Liver (tissue), 3 donors: ENCODE measurements around the gene CATSPER3.

Experiments
- CTCF ChIP-seq: fragments of 150-350 bp; IDR thresholded peaks from 2 replicates; pipeline ENCODE4 v1.5.1; 2017; ENCODE audit warnings: improper control_type of control experiment, low read depth, low read length; ENCODE audit not compliant: missing input control
- EGR1 ChIP-seq, 2 donors: IDR thresholded peaks; 2 replicates each; pipeline ENCODE4 v1.6.1; 2016 to 2018; ENCODE audit warnings: antibody characterized with exemption in 2 of 2, low read depth in 2 of 2
- FOXA1 ChIP-seq: IDR thresholded peaks from 2 replicates; pipeline ENCODE4 v1.6.1; 2016; ENCODE audit warnings: antibody characterized with exemption
- JUND ChIP-seq, 2 donors: IDR thresholded peaks; 2 replicates each; pipeline ENCODE4 v1.6.1; 2016; ENCODE audit warnings: antibody characterized with exemption in 2 of 2
- MAX ChIP-seq: IDR thresholded peaks from 2 replicates; pipeline ENCODE4 v1.6.1; 2016; ENCODE audit warnings: antibody characterized with exemption
- RAD21 ChIP-seq, 2 donors: IDR thresholded peaks; 2 replicates each; pipeline ENCODE4 v1.6.1; 2016; ENCODE audit warnings: antibody characterized with exemption in 2 of 2, mild to moderate bottlenecking in 2 of 2
- RXRA ChIP-seq, 2 donors: IDR thresholded peaks; 2 replicates each; pipeline ENCODE4 v1.6.1; 2017 to 2018; ENCODE audit warnings: antibody characterized with exemption in 2 of 2, mild to moderate bottlenecking in 1 of 2
- SP1 ChIP-seq: IDR thresholded peaks from 2 replicates; pipeline ENCODE4 v1.6.1; 2018; ENCODE audit warnings: antibody characterized with exemption, mild to moderate bottlenecking
- TAF1 ChIP-seq: conservative IDR thresholded peaks from 2 replicates; pipeline ENCODE4 v1.6.1; 2016; ENCODE audit warnings: antibody characterized with exemption, mild to moderate bottlenecking
- YY1 ChIP-seq: IDR thresholded peaks from 2 replicates; pipeline ENCODE4 v1.6.1; 2016; ENCODE audit warnings: antibody characterized with exemption, mild to moderate bottlenecking
- TF ChIP-seq, protein P1 (sequence below): IDR thresholded peaks from 2 replicates; pipeline ENCODE4 v1.6.1; 2016; ENCODE audit warnings: antibody characterized with exemption
- TF ChIP-seq, protein P2 (sequence below): IDR thresholded peaks from 2 replicates; pipeline ENCODE4 v1.6.1; 2016; ENCODE audit warnings: antibody characterized with exemption
- TF ChIP-seq, protein P3 (sequence below): IDR thresholded peaks from 2 replicates; pipeline ENCODE4 v1.6.1; 2016; ENCODE audit warnings: antibody characterized with exemption, mild to moderate bottlenecking
- donor health status: healthy.
- donor health status: healthy.

- TF ChIP-seq FOXA1: no peak
- no peak for TF ChIP-seq RAD21 (IDR thresholded peaks at IDR 0.05)
- no peak for TF ChIP-seq CTCF
- no peak for TF ChIP-seq TAF1
- TF ChIP-seq EGR1 (IDR thresholded peaks at IDR 0.05; ENCODE audit: low read depth in 2 of 2): no peak
- TF ChIP-seq, protein P1, sequence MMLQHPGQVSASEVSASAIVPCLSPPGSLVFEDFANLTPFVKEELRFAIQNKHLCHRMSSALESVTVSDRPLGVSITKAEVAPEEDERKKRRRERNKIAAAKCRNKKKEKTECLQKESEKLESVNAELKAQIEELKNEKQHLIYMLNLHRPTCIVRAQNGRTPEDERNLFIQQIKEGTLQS: no peak
- TF ChIP-seq RXRA (IDR thresholded peaks at IDR 0.05): no peak
- TF ChIP-seq JUND (IDR thresholded peaks at IDR 0.05): no peak
- TF ChIP-seq, protein P2, sequence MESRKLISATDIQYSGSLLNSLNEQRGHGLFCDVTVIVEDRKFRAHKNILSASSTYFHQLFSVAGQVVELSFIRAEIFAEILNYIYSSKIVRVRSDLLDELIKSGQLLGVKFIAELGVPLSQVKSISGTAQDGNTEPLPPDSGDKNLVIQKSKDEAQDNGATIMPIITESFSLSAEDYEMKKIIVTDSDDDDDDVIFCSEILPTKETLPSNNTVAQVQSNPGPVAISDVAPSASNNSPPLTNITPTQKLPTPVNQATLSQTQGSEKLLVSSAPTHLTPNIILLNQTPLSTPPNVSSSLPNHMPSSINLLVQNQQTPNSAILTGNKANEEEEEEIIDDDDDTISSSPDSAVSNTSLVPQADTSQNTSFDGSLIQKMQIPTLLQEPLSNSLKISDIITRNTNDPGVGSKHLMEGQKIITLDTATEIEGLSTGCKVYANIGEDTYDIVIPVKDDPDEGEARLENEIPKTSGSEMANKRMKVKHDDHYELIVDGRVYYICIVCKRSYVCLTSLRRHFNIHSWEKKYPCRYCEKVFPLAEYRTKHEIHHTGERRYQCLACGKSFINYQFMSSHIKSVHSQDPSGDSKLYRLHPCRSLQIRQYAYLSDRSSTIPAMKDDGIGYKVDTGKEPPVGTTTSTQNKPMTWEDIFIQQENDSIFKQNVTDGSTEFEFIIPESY: no peak
- TF ChIP-seq, protein P3, sequence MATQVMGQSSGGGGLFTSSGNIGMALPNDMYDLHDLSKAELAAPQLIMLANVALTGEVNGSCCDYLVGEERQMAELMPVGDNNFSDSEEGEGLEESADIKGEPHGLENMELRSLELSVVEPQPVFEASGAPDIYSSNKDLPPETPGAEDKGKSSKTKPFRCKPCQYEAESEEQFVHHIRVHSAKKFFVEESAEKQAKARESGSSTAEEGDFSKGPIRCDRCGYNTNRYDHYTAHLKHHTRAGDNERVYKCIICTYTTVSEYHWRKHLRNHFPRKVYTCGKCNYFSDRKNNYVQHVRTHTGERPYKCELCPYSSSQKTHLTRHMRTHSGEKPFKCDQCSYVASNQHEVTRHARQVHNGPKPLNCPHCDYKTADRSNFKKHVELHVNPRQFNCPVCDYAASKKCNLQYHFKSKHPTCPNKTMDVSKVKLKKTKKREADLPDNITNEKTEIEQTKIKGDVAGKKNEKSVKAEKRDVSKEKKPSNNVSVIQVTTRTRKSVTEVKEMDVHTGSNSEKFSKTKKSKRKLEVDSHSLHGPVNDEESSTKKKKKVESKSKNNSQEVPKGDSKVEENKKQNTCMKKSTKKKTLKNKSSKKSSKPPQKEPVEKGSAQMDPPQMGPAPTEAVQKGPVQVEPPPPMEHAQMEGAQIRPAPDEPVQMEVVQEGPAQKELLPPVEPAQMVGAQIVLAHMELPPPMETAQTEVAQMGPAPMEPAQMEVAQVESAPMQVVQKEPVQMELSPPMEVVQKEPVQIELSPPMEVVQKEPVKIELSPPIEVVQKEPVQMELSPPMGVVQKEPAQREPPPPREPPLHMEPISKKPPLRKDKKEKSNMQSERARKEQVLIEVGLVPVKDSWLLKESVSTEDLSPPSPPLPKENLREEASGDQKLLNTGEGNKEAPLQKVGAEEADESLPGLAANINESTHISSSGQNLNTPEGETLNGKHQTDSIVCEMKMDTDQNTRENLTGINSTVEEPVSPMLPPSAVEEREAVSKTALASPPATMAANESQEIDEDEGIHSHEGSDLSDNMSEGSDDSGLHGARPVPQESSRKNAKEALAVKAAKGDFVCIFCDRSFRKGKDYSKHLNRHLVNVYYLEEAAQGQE: no peak
- TF ChIP-seq MAX: no peak
- TF ChIP-seq SP1: no peak
- no peak for TF ChIP-seq YY1
These were observed 18.8 kb upstream of the CATSPER3 start for GRCh38 chr5:134948911-134949310.
